WTC11 (cell line): ENCODE data around the gene CHD3. TPM values are rescaled to one million over a fixed set of nuclear protein-coding genes. Genes with fewer than 3 reads are reported as not detected.

ENCODE experiments used
- ATAC-seq: fragments of 200-7000 bp; cut with Tn5 transposase; 2 replicates; pipeline ENCODE4 v1.10.0; 2021; ENCODE audit warnings: mild to moderate bottlenecking, moderate library complexity
- CTCF ChIA-PET: fragments of 300-600 bp; sonication (Branson Sonifier 250); formaldehyde crosslinking; loops from one replicate; lab custom pipeline; 2021; ENCODE audit warnings: antibody characterized with exemption; lab: Charles Lee
- POLR2A ChIA-PET: fragments of 350-600 bp; sonication (Branson Sonifier 250); formaldehyde crosslinking; loops from one replicate; lab custom pipeline; 2021; ENCODE audit warnings: antibody characterized with exemption; lab: Charles Lee
- DNase-seq: peaks from one replicate; pipeline ENCODE4 v3.0.0; 2021; ENCODE audit warnings: low spot score
- H3K27ac Mint-ChIP-seq: 2 replicates; pipeline ENCODE4 v1.8.0; 2021; ENCODE audit warnings: mixed read lengths
- H3K27me3 Mint-ChIP-seq: 2 replicates; pipeline ENCODE4 v1.8.0; 2021; ENCODE audit warnings: low read depth, mild to moderate bottlenecking, moderate library complexity, mixed read lengths
- H3K36me3 Mint-ChIP-seq: 2 replicates; pipeline ENCODE4 v1.8.0; 2021; ENCODE audit warnings: mixed read lengths
- H3K4me1 Mint-ChIP-seq: 2 replicates; pipeline ENCODE4 v1.8.0; 2022; ENCODE audit warnings: mixed read lengths
- H3K4me3 Mint-ChIP-seq: 2 replicates; pipeline ENCODE4 v1.8.0; 2021; ENCODE audit warnings: mild to moderate bottlenecking, moderate library complexity, mixed read lengths
- H3K9me3 Mint-ChIP-seq: 2 replicates; pipeline ENCODE4 v1.8.0; 2021; ENCODE audit warnings: mixed read lengths
- ARID4B ChIP-seq: sonication (generic); formaldehyde crosslinking; IDR thresholded peaks from 2 replicates; pipeline ENCODE4 v1.8.0; 2023; ENCODE audit warnings: missing genetic modification reagents, mild to moderate bottlenecking, borderline replicate concordance
- ELF4 ChIP-seq: sonication (generic); formaldehyde crosslinking; IDR thresholded peaks from 2 replicates; pipeline ENCODE4 v1.8.1; 2022; ENCODE audit warnings: low read depth, mild to moderate bottlenecking, moderate library complexity, missing genetic modification reagents
- ETV6 ChIP-seq: sonication (generic); formaldehyde crosslinking; IDR thresholded peaks from 2 replicates; pipeline ENCODE4 v1.8.1; 2022; ENCODE audit warnings: mild to moderate bottlenecking, missing genetic modification reagents
- FOXJ3 ChIP-seq: sonication (generic); formaldehyde crosslinking; IDR thresholded peaks from 2 replicates; pipeline ENCODE4 v1.9.0; 2021; ENCODE audit warnings: missing genetic modification reagents, mild to moderate bottlenecking, borderline replicate concordance
- GABPB1 ChIP-seq: sonication (generic); formaldehyde crosslinking; IDR thresholded peaks from 2 replicates; pipeline ENCODE4 v1.8.1; 2023; ENCODE audit warnings: mild to moderate bottlenecking, missing genetic modification reagents
- GTF2I ChIP-seq: fragments of 250-450 bp; sonication (Bioruptor Pico); conservative IDR thresholded peaks from 2 replicates; pipeline ENCODE4 v1.4.0; 2021; ENCODE audit warnings: mild to moderate bottlenecking
- IRF2 ChIP-seq: sonication (generic); formaldehyde crosslinking; IDR thresholded peaks from 2 replicates; pipeline ENCODE4 v1.8.0; 2022; ENCODE audit warnings: low read depth, missing genetic modification reagents, borderline replicate concordance
- MYBL2 ChIP-seq: sonication (generic); formaldehyde crosslinking; IDR thresholded peaks from 2 replicates; pipeline ENCODE4 v1.8.1; 2023; ENCODE audit warnings: mild to moderate bottlenecking, moderate library complexity, missing genetic modification reagents
- NR2C2 ChIP-seq: sonication (generic); formaldehyde crosslinking; IDR thresholded peaks from 2 replicates; pipeline ENCODE4 v1.8.0; 2022; ENCODE audit warnings: mild to moderate bottlenecking, missing genetic modification reagents
- RELA ChIP-seq: sonication (generic); formaldehyde crosslinking; IDR thresholded peaks from 2 replicates; pipeline ENCODE4 v1.8.1; 2022; ENCODE audit warnings: missing genetic modification reagents, mild to moderate bottlenecking, borderline replicate concordance
- RORB ChIP-seq: fragments of 250-450 bp; sonication (Bioruptor Pico); IDR thresholded peaks from 2 replicates; pipeline ENCODE4 v1.9.0; 2021; ENCODE audit warnings: mild to moderate bottlenecking
- SP1 ChIP-seq: sonication (generic); formaldehyde crosslinking; conservative IDR thresholded peaks from 2 replicates; pipeline ENCODE4 v1.8.1; 2022; ENCODE audit warnings: missing genetic modification reagents
- TCF7 ChIP-seq: sonication (generic); formaldehyde crosslinking; IDR thresholded peaks from 2 replicates; pipeline ENCODE4 v1.8.0; 2022; ENCODE audit warnings: mild to moderate bottlenecking, low read depth, missing genetic modification reagents, moderate library complexity
- TEAD4 ChIP-seq: sonication (generic); formaldehyde crosslinking; IDR thresholded peaks from 2 replicates; pipeline ENCODE4 v1.8.0; 2022; ENCODE audit warnings: mild to moderate bottlenecking, missing genetic modification reagents
- ZBTB21 ChIP-seq: sonication (generic); formaldehyde crosslinking; IDR thresholded peaks from 2 replicates; pipeline ENCODE4 v1.8.1; 2023; ENCODE audit warnings: mild to moderate bottlenecking, missing genetic modification reagents, borderline replicate concordance
- ZNF263 ChIP-seq: sonication (generic); formaldehyde crosslinking; IDR thresholded peaks from 2 replicates; pipeline ENCODE4 v1.8.1; 2022; ENCODE audit warnings: low read depth, mild to moderate bottlenecking, moderate library complexity, missing genetic modification reagents
- ZNF416 ChIP-seq: fragments of 250-450 bp; sonication (Bioruptor Pico); IDR thresholded peaks from 2 replicates; pipeline ENCODE4 v1.9.0; 2021; ENCODE audit warnings: mild to moderate bottlenecking, inconsistent platforms
- ZNF423 ChIP-seq: fragments of 250-450 bp; sonication (Bioruptor Pico); IDR thresholded peaks from 2 replicates; pipeline ENCODE4 v2.1.2; 2022; ENCODE audit warnings: mild to moderate bottlenecking, moderate library complexity
- total RNA-seq: library from RNA; stranded (reverse); gene quantifications from 3 replicates; pipeline ENCODE4 v1.2.3, GENCODE V29; 2021
- TF ChIP-seq, protein P1 (sequence below): fragments of 200-600 bp; IDR thresholded peaks from 2 replicates; pipeline ENCODE4 v1.8.0; 2022; ENCODE audit warnings: antibody characterized with exemption
- TF ChIP-seq, protein P2 (sequence below): fragments of 250-450 bp; sonication (Bioruptor Pico); IDR thresholded peaks from 2 replicates; pipeline ENCODE4 v1.8.0; 2021; ENCODE audit warnings: mild to moderate bottlenecking
- TF ChIP-seq, protein P3 (sequence below): sonication (generic); formaldehyde crosslinking; IDR thresholded peaks from 2 replicates; pipeline ENCODE4 v1.8.1; 2023; ENCODE audit warnings: mild to moderate bottlenecking, missing genetic modification reagents, moderate library complexity

The CHD3 gene
- total RNA-seq, 1 experiment from 2014 or later, result 39.5 TPM

GRCh38 chr17:7943291-7943690 lies 54.7 kb downstream of the CHD3 start:
- H3K27me3 Mint-ChIP-seq, result no peaks in the 10 kb centered on the region
- POLR2A ChIA-PET, result no interaction called here
- TF ChIP-seq, protein P1, sequence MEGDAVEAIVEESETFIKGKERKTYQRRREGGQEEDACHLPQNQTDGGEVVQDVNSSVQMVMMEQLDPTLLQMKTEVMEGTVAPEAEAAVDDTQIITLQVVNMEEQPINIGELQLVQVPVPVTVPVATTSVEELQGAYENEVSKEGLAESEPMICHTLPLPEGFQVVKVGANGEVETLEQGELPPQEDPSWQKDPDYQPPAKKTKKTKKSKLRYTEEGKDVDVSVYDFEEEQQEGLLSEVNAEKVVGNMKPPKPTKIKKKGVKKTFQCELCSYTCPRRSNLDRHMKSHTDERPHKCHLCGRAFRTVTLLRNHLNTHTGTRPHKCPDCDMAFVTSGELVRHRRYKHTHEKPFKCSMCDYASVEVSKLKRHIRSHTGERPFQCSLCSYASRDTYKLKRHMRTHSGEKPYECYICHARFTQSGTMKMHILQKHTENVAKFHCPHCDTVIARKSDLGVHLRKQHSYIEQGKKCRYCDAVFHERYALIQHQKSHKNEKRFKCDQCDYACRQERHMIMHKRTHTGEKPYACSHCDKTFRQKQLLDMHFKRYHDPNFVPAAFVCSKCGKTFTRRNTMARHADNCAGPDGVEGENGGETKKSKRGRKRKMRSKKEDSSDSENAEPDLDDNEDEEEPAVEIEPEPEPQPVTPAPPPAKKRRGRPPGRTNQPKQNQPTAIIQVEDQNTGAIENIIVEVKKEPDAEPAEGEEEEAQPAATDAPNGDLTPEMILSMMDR, result no peak
- no peak for TF ChIP-seq FOXJ3 (CRISPR knock-in tag)
- no peak for TF ChIP-seq NR2C2 (CRISPR knock-in tag)
- TF ChIP-seq ZBTB21, result no peak
- no peak for TF ChIP-seq IRF2 (CRISPR knock-in tag)
- TF ChIP-seq MYBL2 (CRISPR knock-in tag), result no peak
- no peak for TF ChIP-seq ZNF416 (CRISPR knock-in tag)
- no peak for TF ChIP-seq GABPB1 (CRISPR knock-in tag)
- TF ChIP-seq, all 79 proteins: peak for 0
- Mint-ChIP-seq H3K4me1 (no peaks in the 10 kb centered on the region), H3K9me3 (no peaks in the 10 kb centered on the region), H3K27ac (no peak overlapping the region), H3K4me3 (no peak overlapping the region), H3K36me3 (peaks cover 69% of the 10 kb centered on the region)
- DNase-seq (no peak), ATAC-seq (no peak)
- CTCF ChIA-PET, result interaction anchor here (0.6 to 2.4 kb wide), 5 partner anchors 31 to 150 kb away, joined by 3 to 7 read pairs (median 4); no protein-coding TSS in a partner anchor

- no peaks in the 10 kb centered on the region for H3K4me1 Mint-ChIP-seq
- H3K36me3 Mint-ChIP-seq, result peaks cover 74% of the 10 kb centered on the region
- DNase-seq, result no peak
- POLR2A ChIA-PET, result interaction anchor here (1.0 kb wide), 1 partner anchor 40 kb away, joined by 3 read pairs; no protein-coding TSS in a partner anchor
- no peak for ATAC-seq
- TF ChIP-seq ZBTB21, result no peak
- no peak for TF ChIP-seq ARID4B (CRISPR knock-in tag)
- TF ChIP-seq ZNF416 (CRISPR knock-in tag), result no peak
- no peak for TF ChIP-seq RELA (CRISPR knock-in tag)
- TF ChIP-seq SP1 (CRISPR knock-in tag), result no peak
- no peak for TF ChIP-seq RORB
- no peak for TF ChIP-seq TCF7 (CRISPR knock-in tag)
- TF ChIP-seq ETV6, result no peak
- TF ChIP-seq, protein P2, sequence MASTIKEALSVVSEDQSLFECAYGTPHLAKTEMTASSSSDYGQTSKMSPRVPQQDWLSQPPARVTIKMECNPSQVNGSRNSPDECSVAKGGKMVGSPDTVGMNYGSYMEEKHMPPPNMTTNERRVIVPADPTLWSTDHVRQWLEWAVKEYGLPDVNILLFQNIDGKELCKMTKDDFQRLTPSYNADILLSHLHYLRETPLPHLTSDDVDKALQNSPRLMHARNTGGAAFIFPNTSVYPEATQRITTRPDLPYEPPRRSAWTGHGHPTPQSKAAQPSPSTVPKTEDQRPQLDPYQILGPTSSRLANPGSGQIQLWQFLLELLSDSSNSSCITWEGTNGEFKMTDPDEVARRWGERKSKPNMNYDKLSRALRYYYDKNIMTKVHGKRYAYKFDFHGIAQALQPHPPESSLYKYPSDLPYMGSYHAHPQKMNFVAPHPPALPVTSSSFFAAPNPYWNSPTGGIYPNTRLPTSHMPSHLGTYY (CRISPR knock-in tag), result no peak
- TF ChIP-seq, protein P3, sequence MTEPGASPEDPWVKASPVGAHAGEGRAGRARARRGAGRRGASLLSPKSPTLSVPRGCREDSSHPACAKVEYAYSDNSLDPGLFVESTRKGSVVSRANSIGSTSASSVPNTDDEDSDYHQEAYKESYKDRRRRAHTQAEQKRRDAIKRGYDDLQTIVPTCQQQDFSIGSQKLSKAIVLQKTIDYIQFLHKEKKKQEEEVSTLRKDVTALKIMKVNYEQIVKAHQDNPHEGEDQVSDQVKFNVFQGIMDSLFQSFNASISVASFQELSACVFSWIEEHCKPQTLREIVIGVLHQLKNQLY (CRISPR knock-in tag), result no peak
- no peak for TF ChIP-seq TEAD4 (CRISPR knock-in tag)
- no peak for TF ChIP-seq ZNF423 (CRISPR knock-in tag)
- TF ChIP-seq GTF2I (CRISPR knock-in tag), result no peak
- TF ChIP-seq ELF4 (CRISPR knock-in tag), result no peak
- no peak for TF ChIP-seq FOXJ3 (CRISPR knock-in tag)
- TF ChIP-seq ZNF263 (CRISPR knock-in tag), result no peak
- TF ChIP-seq GABPB1 (CRISPR knock-in tag), result no peak
- TF ChIP-seq, protein P1, result no peak
- TF ChIP-seq, all 79 proteins: peak for 0
- Mint-ChIP-seq H3K4me3 (no peak overlapping the region), H3K27me3 (no peaks in the 10 kb centered on the region), H3K9me3 (no peaks in the 10 kb centered on the region), H3K27ac (no peak overlapping the region)
- CTCF ChIA-PET, result interaction anchor here (0.5 to 2.4 kb wide), 9 partner anchors 12 to 149 kb away, joined by 3 to 10 read pairs (median 5); no protein-coding TSS in a partner anchor
Observed at GRCh38 chr17:7944326-7944725, 55.7 kb downstream of the CHD3 start.
